Stimulated activated CD4-positive, alpha-beta T cell treated with anti-CD3 and anti-CD28 coated beads, Interleukin-12 subunit alpha, Interleukin-12 subunit beta, amount 100 ng/mL, for 24 hours (primary cell): ENCODE measurements around the gene PBXIP1.
A peak's percentile ranks its signal among the peaks of the same experiment; 100 is the strongest.
"Not testable (repeated sequence)": the region's sequence is repeated elsewhere in the genome, so short reads cannot be mapped to it uniquely, and the experiment has no call there.

ENCODE experiments used
- DNase-seq, 2 experiments: peaks; one replicate each; pipeline ENCODE4 v3.0.0-alpha.2; 2020; ENCODE audit warnings: low read depth in 2 of 2

PBXIP1 gene

DNA sequence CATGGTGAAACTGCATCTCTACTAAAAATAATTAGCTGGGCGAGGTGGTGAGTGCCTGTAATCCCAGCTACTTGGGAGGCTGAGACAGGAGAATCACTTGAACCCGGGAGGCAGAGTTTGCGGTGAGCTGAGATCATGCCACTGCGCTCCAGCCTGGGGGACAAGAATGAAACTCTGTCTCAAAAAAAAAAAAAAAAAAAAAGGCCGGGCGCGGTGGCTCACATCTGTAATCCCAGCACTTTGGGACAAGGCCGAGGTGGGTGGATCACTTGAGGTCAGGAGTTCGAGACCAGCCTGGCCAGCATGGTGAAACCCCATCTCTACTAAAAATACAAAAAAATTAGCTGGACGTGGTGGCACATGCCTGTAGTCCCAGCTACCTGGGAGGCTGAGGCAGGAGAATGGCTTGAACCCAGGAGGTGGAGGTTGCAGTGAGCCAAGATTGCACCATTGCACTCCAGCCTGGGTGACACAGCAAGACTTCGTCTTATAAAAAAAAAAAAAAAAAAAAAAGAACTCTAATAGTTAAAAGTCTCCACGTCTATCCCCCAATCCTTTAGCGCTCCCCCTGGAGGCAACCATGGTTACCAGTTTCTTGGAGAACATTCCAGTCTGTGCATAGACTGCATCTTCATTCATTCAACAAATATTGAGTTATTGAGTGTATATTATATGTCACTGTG, 39.5 kb upstream of the PBXIP1 start:
- not testable (repeated sequence) for DNase-seq

DNA sequence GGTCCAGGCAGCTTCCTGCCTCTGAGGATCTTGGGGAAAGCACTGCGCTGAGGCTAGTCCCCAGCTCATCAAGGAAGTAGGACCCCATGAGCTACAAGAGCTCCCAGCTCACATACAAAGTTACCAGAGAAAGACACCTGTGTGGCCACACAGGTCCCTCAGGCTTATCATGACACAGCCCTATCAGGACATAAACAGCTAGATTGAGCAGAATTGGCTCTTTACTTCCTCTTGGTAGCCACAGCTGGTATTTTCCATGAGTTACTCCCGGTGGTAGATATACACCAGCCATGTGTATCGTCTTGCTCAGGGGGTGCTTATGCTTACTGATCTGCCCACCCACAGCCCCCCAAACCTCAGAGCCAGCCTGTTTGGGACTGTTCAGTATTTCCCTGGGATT, 38.7 kb upstream of the PBXIP1 start:
- DNase-seq = no peak

DNA sequence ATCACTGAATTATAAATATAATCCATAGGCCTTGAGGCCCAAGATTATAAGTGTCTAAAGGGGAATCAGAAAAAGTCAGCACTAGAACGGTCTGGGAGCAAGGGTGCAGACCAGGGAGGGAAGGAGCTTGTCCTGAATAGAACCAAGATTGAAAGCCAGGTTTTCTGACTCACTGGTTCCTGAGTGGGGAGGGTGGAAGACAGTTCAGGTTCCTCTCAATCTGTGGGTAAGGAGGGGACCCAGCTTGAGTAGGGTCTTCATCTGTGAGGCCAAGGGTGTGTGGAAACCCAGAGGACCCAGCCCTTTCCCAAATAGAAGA, 38.3 kb upstream of the PBXIP1 start:
- DNase-seq = no peak

DNA sequence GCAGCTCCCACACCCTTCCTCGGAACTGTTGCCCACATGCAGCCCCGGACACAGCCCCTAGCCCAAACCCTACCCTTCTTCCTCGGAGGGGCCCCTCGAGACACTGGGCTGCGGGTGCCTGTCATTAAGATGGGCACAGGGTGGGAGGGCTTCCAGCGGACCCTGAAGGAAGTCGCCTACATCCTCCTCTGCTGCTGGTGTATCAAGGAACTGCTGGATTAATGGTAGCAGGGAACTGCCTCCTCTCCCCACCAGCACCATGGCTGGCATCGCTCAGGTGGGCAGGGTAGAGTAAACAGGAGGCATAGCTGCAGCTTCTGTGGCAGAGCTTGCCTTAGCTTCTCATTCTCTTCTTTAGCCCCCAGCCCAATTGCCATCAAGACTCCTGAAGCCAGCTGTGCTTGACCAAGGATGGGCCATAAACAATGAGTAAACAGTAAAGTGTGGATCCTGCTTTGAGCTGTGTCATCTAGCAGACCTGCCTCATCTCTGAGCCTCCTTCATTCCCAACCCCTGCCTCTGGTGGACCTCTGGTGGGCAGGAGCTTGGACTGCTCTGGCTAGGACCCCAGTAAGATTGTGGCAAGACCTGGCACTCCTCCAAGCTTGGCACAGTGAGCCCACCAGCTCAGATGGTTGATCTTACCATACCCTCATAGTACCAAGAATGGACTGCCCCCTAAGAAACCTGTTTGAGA, 37.8 kb upstream of the PBXIP1 start, which contains the start of gene LENEP:
Gene LENEP (plus strand): TSS at position 15 of the 697 bp plus-strand sequence. CDS start 22 bp downstream, at position 37.
- DNase-seq = no peak

DNA sequence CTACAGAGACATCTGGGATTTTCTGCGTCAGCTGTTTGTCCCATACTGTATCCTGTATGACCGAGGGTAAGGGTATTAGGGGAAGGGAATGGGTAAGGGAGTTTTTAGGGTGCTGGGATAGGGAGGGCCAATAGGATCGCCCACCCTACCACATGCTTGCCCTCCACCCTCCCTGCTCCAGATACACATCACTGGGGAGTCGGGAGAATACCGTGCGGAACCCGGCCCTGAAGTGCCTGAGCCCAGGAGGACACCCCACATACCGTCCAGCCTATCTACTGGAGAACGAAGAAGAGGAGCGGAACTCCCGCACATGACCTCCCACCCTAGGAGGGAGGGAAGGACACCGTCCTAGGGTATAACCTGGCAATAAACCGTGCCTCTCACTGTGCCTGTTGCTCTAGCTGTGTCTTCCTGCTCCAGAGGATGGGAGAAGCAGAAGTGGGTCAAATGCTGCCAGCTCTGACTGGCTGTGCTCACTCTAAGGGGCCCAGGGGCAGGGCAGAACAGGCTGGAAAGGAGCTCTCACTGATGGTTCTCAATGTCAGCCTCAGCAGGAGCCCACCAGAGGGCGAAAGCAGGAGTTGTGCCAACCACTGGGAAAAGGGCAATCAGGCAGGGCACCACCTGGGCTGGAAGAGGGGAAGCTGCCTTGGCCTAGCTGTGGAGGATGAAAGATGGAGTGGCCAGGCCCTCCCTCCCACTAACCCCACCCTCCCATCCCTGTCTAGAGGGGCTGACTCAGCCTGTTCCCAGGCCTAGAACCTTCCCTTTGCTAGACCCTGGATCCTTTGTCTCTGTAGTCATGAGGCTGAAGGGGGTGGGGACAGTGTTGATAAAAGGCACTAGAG, 37.0 kb upstream of the PBXIP1 start:
- no peak for DNase-seq

DNA sequence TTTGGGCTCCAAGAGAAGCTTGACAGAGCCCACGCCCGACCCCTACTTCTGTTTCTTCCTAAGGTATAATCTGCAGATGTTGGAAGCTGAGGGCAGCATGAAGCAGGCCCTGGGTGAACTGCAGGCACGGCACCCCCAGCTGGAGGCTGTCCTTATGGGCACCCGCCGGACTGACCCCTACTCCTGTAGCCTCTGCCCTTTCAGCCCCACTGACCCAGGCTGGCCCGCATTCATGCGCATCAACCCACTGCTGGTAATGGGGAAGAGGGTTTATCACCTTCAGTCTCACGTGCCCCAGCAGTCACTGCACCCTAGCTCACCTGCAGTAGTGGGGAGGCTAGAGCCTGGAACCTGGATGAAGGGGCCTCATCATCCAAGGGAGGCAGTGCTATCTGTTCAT, 34.4 kb upstream of the PBXIP1 start:
- DNase-seq = no peak

DNA sequence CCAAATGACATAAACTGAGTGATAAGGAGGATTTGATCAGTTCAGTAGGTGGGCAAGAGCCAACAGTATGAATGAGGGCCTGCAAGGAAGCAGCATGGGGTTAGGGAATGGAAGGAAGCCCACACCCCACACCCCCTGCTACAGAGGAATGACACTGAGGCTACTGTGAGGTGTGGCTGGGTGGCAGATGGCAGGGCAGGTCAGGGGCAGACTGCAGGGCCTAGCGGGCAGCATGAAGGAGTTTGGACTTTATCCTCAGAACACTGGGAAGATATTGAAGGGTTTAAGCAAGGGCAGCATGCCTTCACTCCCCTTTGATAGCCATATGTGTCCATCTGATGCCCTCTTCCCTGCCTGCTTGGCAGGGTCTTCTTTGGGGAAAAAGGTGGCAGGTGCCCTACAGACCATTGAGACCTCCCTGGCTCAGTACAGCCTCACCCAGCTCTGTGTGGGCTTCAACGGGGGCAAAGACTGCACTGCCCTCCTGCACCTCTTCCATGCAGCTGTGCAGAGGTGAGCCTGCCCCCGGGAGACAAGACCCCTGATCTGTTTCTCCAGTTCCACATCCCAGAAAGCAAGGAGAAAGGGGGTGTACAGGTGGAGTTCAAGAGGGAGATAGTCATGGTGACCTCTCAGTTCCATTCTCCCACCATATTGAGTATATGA, 33.4 kb upstream of the PBXIP1 start:
- DNase-seq = no peak

DNA sequence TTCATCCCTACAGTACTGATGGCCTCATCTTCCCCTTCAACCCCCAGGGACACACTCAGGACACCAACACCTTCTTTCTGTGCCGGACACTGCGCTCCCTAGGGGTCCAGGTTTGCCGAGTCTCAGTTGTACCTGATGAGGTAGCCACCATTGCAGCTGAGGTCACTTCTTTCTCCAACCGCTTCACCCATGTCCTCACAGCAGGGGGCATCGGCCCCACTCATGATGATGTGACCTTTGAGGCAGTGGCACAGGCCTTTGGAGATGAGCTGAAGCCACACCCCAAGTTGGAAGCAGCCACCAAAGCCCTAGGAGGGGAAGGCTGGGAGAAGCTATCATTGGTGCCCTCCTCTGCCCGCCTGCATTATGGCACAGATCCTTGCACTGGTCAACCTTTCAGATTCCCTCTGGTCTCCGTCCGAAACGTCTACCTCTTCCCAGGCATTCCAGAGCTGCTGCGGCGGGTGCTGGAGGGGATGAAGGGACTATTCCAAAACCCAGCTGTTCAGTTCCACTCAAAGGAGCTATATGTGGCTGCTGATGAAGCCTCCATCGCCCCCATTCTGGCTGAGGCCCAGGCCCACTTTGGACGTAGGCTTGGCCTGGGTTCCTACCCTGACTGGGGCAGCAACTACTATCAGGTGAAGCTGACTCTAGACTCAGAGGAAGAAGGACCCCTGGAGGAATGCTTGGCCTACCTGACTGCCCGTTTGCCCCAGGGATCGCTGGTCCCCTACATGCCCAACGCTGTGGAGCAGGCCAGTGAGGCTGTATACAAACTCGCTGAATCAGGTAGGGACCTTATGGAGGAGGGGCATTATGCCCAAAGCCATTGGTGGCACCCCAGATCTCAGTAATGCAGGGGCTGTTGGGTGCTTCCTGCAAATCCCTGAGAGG, 32.4 kb upstream of the PBXIP1 start:
- no peak for DNase-seq

DNA sequence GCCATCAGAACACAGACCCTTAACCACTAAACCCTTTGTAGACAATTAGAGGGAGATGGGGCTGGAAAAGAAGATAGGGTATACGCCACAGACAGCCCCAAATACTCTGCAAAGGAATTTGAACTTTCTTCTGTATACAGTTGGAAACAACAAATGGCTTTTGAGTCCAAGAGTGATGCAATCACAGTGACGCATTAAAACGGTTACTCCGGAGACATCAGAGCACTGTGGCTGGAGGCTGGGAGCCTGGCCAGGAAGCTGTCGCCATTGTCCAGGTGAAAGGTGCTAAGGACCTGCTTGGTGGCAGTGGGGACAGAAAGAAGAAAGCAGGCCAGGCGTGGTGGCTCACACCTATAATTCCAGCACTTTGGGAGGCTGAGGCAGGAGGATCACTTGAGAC, 31.4 kb upstream of the PBXIP1 start:
- no peak for DNase-seq

DNA sequence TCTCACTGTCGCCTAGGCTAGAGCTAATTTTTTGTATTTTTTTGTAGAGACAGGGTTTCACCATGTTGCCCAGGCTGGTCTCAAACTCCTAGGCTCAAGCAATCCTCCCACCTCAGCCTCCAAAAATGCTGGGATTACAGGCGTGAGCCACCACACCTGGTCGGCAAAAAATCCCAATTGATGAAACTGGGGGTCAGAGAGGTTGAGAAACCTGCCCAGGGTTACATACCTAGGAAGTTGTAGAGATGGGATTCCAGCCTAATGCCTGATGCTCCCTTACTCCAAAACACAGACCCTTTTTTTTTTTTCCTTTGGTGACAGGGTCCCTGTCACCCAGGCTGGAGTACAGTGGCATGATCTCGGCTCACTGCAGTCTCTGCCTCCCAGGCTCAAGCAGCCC, 30.8 kb upstream of the PBXIP1 start:
- not testable (repeated sequence) for DNase-seq

DNA sequence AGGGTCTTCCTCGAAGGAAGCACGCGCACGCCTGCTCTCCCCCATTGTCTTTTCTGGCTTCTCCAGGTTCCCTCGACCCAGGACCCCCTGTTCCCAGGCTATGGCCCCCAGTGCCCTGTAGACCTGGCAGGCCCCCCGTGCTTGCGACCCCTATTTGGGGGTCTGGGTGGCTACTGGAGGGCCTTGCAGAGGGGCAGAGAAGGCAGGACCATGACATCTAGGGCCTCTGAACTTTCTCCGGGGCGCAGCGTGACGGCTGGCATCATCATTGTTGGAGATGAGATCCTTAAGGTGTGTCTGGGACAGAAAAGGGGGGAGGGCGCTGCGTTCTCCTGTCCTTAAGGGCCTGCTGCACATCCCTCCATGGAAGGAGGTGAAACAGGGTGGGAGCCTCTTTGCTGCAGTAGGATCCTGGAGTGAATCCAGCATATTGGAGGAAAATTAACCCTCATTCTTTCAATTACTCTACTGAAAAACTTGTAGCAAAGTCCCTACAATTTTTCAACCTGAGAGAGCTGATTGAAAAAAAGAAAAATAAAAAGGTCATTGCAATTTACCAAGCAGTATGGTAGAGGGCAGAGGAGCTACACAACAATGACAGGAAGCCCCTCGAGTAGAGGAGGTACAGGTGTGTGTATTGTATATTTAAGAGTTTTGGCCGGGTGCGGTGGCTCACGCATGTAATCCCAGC, 28.0 kb upstream of the PBXIP1 start:
- no peak for DNase-seq

DNA sequence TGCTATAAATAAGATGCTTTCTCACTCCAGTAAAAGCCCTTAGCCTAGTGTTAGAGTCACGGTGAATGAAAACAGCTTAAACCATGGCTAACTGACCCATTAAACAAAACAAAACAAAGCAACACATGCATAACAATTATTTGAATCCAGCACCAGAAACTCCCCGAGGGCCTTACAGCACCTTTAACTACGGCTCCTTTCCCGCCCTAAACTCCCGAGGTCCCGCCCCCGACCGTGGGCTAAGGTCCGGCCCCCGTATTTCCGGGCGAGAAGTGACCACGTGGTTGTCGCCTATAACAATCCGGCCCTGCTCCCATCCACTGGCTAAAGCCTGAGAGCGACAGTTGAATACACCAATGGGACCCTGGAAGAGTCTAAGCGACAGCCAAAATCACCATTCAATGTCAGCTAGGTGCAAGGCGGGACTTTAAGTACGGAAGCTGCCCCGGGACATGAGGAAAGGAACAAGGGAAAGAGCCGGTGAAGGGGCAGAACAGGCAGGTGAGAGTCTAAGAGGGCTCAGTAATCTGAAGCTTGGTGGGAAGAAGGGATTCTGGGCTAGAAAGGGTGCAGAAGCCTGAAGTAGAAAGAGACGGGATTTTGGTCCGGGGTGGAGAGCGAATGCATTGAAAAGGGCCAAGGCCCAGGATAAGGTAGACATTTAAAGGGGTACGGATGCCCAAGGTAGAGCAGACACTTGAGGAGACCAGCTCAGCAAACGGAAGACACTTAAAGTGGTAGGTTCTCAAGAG, 27.2 kb upstream of the PBXIP1 start, which contains the start of gene FLAD1:
Gene FLAD1 (plus strand): TSS at position 448 of the 752 bp plus-strand sequence. CDS start 351 bp downstream, outside the sequence.
- peak; percentile 93 to 96 for DNase-seq

DNA sequence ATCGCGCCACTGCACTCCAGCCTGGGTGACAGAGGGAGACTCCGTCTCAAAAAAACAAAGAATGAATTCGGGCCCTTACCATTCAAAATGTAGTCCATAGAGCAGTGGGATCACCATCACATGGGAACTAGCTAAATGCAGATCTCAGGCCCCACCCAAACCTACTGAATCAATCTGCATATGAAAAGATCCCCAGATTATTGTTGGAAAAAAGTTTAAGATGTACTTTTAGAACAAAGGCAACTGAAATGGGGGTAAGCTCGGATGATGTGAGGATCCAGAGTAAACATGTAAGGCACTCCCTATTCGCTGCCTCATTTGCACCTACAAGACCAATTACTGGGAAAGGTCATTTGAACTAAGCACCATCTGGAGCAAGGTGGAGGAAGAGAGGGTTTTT, 26.4 kb upstream of the PBXIP1 start:
- DNase-seq = no peak

DNA sequence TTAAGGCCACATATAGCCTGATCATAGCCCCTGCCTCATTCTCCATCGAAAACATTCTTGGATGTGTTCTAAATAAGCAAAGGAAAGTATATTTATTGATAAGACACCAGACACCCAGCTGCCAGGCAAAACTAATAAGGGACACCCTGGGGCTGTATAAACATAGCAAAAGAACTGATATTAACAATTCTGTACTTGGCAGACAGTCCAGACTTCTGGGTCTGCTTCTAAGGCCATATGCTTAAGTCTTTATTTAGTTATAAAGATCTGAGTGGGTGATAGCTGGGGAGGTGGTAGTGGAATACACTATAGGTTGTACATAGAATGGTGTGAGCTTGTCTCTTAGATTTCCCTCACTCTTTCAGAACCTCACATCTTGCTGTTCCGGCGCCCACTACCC, 22.5 kb upstream of the PBXIP1 start:
- no peak for DNase-seq

DNA sequence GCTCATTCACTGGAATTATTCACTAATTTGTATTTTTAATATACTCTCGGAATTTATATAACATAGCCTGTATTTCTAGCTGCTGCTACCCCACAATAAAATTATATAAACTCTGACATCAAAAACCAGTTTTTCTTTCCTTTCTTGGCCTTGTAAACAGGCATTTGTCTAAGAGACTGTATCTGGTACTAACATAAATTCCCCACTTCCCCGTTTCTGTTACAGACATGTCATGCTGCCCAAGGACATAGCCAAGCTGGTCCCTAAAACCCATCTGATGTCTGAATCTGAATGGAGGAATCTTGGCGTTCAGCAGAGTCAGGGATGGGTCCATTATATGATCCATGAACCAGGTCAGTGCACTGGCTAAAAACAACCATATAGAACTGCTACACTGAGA, 21.9 kb upstream of the PBXIP1 start:
- not testable (repeated sequence) for DNase-seq

DNA sequence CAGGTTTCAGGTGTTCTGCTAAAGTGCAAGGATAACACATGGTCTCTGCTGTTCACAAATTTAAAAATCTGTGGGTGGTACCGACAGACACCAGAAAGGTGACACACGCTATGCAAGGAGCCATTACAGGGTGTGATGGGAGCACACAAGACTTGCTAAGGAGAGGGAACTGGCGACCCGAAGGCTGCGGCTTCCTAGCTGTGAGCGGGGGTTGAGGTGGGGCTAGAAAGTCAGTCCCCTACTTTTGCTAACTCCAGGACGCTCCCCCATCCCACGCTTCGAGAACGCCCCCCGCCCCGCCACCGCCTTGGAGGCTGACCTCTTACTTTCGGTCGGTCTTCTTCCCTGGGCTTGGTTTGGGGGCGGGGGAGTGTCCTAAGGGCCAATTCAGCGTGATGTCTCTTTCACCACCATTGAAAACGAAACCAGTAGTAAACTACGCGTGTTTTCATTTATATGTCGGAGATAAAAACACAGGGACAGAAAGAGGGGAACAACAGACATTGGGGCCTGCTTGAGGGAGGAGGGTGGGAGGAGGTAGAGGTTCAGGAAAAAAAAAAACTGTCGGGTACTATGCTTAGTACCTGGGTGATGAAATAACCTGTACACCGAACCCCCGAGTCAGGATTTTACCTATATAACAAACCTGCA, 19.6 kb upstream of the PBXIP1 start:
- peak in 1 of 2 experiments; percentile 58 for DNase-seq

DNA sequence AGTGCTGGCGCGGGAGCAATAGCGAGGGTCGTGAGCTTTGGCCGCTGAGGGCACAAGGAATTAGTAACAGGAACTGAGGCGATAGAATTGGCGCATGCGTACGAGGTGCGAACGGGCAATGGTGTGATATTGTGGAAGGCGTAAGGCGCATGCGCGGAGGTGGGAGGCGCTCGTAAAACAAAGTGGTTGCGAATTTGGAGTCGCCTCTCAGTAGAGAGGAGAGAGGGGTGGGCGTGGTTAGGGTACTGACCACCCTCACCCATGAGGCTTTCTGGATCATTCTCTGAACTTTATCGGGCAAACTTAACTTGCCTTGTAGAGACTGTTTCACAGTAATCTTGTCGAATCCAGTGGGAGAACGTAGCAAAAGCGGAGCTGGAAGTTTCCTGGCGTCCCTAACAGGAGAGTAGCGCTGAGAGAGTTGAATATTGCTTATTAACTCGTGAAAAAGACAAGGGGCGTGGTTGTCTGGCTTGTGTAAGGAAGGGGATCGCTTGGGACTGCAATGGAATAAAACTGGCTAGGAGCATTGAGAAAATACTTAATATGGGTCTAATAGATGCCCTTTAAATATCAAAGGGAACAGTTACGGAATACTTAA, 19.0 kb upstream of the PBXIP1 start:
- DNase-seq = peak; percentile 91 to 92

DNA sequence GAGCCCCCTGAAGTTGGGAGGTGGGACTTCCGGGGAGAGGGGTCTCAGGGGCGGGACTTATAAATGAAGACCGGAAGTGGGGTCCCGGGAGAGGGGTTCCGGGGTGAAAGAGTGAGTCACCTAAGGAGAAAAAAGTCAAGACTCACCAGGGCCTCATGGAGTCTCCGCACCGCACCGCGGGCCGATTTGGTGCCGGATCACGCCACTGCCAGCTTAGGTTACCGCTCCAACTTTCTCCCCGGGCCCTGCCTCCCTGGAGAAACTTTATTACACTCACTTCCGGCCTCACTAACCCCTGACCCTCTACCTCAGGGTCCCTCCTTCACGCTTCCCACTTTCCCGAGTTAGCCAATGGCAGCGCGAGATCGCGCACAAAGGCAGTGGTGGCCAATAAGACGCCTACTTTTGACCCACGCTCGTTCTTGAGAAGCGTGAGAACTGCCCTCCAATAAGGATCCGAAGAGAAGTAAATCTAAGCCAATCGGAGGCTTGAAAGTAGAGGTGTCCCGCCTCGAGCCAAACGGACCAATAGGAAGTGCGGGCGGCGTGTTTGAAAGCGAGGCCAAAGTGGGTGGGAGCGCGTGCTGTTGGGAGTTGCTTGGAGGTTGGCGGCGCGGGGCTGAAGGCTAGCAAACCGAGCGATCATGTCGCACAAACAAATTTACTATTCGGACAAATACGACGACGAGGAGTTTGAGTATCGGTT, 18.4 kb upstream of the PBXIP1 start, which contains the start of gene CKS1B:
Gene CKS1B (plus strand): TSS at position 580 of the 706 bp plus-strand sequence. CDS start 65 bp downstream, at position 645.
- DNase-seq = peak; percentile 87 to 92
